ENCODE results near the gene CST9. TPM values are rescaled to one million over a fixed set of nuclear protein-coding genes. Genes with fewer than 3 reads are reported as not detected.
"Not testable (repeated sequence)": the region's sequence is repeated elsewhere in the genome, so short reads cannot be mapped to it uniquely, and the experiment has no call there.

CST9 gene
- total RNA-seq, 4 donors from 2014 or later: 0.28 TPM; not detected in 3

- TF ChIP-seq CTCF (IDR thresholded peaks at IDR 0.05): no peak
- ATAC-seq (ENCODE audit: low FRiP score) (no peak), DNase-seq (ENCODE audit: low spot score) (no peak)
Measured at GRCh38 chr20:23585449-23585807, 20.3 kb downstream of the CST9 start.

GRCh38 chr20:23584434-23585199 lies 21.1 kb downstream of the CST9 start:
- TF ChIP-seq CTCF (IDR thresholded peaks at IDR 0.05): no peak
- DNase-seq (ENCODE audit: low spot score): no peak
- no peak for ATAC-seq (ENCODE audit: low FRiP score)

GRCh38 chr20:23583526-23583925 lies 22.2 kb downstream of the CST9 start:
- no peak for TF ChIP-seq CTCF (IDR thresholded peaks at IDR 0.05)
- no peak for ATAC-seq (ENCODE audit: low FRiP score)
- no peak for DNase-seq (ENCODE audit: low spot score)

- no peak for TF ChIP-seq CTCF (IDR thresholded peaks at IDR 0.05)
Measured at GRCh38 chr20:23582293-23582692, 23.4 kb downstream of the CST9 start.

GRCh38 chr20:23581833-23582232 lies 23.9 kb downstream of the CST9 start:
- ATAC-seq (ENCODE audit: low FRiP score); DNase-seq (ENCODE audit: low spot score): not testable (repeated sequence)

More at GRCh38 chr20:23582293-23582692, 23.4 kb downstream of the CST9 start:
- DNase-seq (ENCODE audit: low spot score) (no peak), ATAC-seq (ENCODE audit: low FRiP score) (no peak)

GRCh38 chr20:23574977-23575376 lies 30.7 kb downstream of the CST9 start:
- no peak for TF ChIP-seq CTCF (IDR thresholded peaks at IDR 0.05)
- no peak for DNase-seq (ENCODE audit: low spot score)

GRCh38 chr20:23570178-23570760 lies 35.4 kb downstream of the CST9 start:
- ATAC-seq (ENCODE audit: low FRiP score) (no peak), DNase-seq (ENCODE audit: low spot score) (no peak)
- TF ChIP-seq CTCF (IDR thresholded peaks at IDR 0.05): no peak

More at GRCh38 chr20:23574977-23575376, 30.7 kb downstream of the CST9 start:
- ATAC-seq (ENCODE audit: low FRiP score): no peak

Measured in omental fat pad (tissue), 4 donors.